ENCODE data around the gene CTIF. TPM values are rescaled to one million over a fixed set of nuclear protein-coding genes. Genes with fewer than 3 reads are reported as not detected.
A peak's percentile ranks its signal among the peaks of the same experiment; 100 is the strongest.

CTIF gene
- total RNA-seq, 1 experiment from 2014 or later, result 5.8 TPM

GRCh38 chr18:48908916-48909315 lies 370.1 kb downstream of the CTIF start:
- H3K27ac ChIP-seq (ENCODE audit: low read length), result no peak overlapping the region
- intact Hi-C loops (cut with micrococcal nuclease), result no loop called here
- H3K4me1 ChIP-seq (ENCODE audit: insufficient read depth, low read length), result peaks cover 6% of the 10 kb centered on the region; the same call in 1 of the 2 replicates
- POLR2A ChIA-PET (ENCODE audit: unreplicated experiment), result no interaction called here
- H3F3A ChIP-seq (ENCODE audit: low read length, unreplicated experiment), result no peaks in the 10 kb centered on the region
- peak; percentile 2 for DNase-seq
- TF ChIP-seq CTCF (conservative IDR thresholded peaks at IDR 0.05; ENCODE audit: low read depth, low read length) (no peak), EZH2phosphoT487 (IDR thresholded peaks at IDR 0.05; ENCODE audit: borderline replicate concordance, low read length) (no peak), EZH2 (IDR thresholded peaks at IDR 0.05; ENCODE audit: low read length, unreplicated experiment) (no peak)
- H3K27me3 ChIP-seq (ENCODE audit: low read length), result no peaks in the 10 kb centered on the region
- H3K79me2 ChIP-seq (ENCODE audit: low read length), result no peaks in the 10 kb centered on the region
- no peak overlapping the region for H3K4me2 ChIP-seq (ENCODE audit: low read length)
- no peaks in the 10 kb centered on the region for H3K9me3 ChIP-seq (ENCODE audit: low read length)
- no peak for ATAC-seq
- no peak overlapping the region for H2AFZ ChIP-seq (ENCODE audit: low read length)
- H3K9ac ChIP-seq (ENCODE audit: low read length), result no peak overlapping the region
- no peak overlapping the region for H3K4me3 ChIP-seq (ENCODE audit: low read length)
- no peaks in the 10 kb centered on the region for H3K36me3 ChIP-seq (ENCODE audit: low read depth, low read length)
- H3K9me2 ChIP-seq (replicated peaks; ENCODE audit: low read length), result no peaks in the 10 kb centered on the region
- CTCF ChIA-PET, result no interaction called here
- BruUV-seq (replicated peaks), result no TSS peak
- no peaks in the 10 kb centered on the region for H4K20me1 ChIP-seq (ENCODE audit: low read length)

- ChIA-PET POLR2A (ENCODE audit: unreplicated experiment) (no interaction called here), CTCF (no interaction called here)
- no peak overlapping the region for H2AFZ ChIP-seq (ENCODE audit: low read length)
- no peaks in the 10 kb centered on the region for H4K20me1 ChIP-seq (ENCODE audit: low read length)
- no peak for TF ChIP-seq EZH2phosphoT487 (IDR thresholded peaks at IDR 0.05; ENCODE audit: borderline replicate concordance, low read length)
- no peak for TF ChIP-seq CTCF (conservative IDR thresholded peaks at IDR 0.05; ENCODE audit: low read depth, low read length)
- no peak for TF ChIP-seq EZH2 (IDR thresholded peaks at IDR 0.05; ENCODE audit: low read length, unreplicated experiment)
- no peak overlapping the region for H3K27ac ChIP-seq (ENCODE audit: low read length)
- no peaks in the 10 kb centered on the region for H3F3A ChIP-seq (ENCODE audit: low read length, unreplicated experiment)
- H3K4me1 ChIP-seq (ENCODE audit: insufficient read depth, low read length), result no peaks in the 10 kb centered on the region
- H3K9me2 ChIP-seq (replicated peaks; ENCODE audit: low read length), result no peaks in the 10 kb centered on the region
- no peaks in the 10 kb centered on the region for H3K9me3 ChIP-seq (ENCODE audit: low read length)
- intact Hi-C loops (cut with micrococcal nuclease), result no loop called here
- no TSS peak for BruUV-seq (replicated peaks)
- H3K4me3 ChIP-seq (ENCODE audit: low read length), result no peak overlapping the region
- no peak overlapping the region for H3K4me2 ChIP-seq (ENCODE audit: low read length)
- DNase-seq (no peak), ATAC-seq (no peak)
- H3K27me3 ChIP-seq (ENCODE audit: low read length), result no peaks in the 10 kb centered on the region
- no peak overlapping the region for H3K9ac ChIP-seq (ENCODE audit: low read length)
- no peaks in the 10 kb centered on the region for H3K36me3 ChIP-seq (ENCODE audit: low read depth, low read length)
- H3K79me2 ChIP-seq (ENCODE audit: low read length), result no peaks in the 10 kb centered on the region
Observed at GRCh38 chr18:48909721-48910120, 370.9 kb downstream of the CTIF start.

- Histone ChIP-seq H3K4me2 (ENCODE audit: low read length) (no peak overlapping the region), H3K4me1 (ENCODE audit: insufficient read depth, low read length) (no peaks in the 10 kb centered on the region), H3K9me3 (ENCODE audit: low read length) (no peaks in the 10 kb centered on the region), H3K36me3 (ENCODE audit: low read depth, low read length) (no peaks in the 10 kb centered on the region), H3K79me2 (ENCODE audit: low read length) (no peaks in the 10 kb centered on the region), H2AFZ (ENCODE audit: low read length) (no peak overlapping the region), H4K20me1 (ENCODE audit: low read length) (no peaks in the 10 kb centered on the region), H3F3A (ENCODE audit: low read length, unreplicated experiment) (no peaks in the 10 kb centered on the region), H3K9ac (ENCODE audit: low read length) (no peak overlapping the region), H3K27me3 (ENCODE audit: low read length) (no peaks in the 10 kb centered on the region), H3K9me2 (replicated peaks; ENCODE audit: low read length) (no peaks in the 10 kb centered on the region), H3K4me3 (ENCODE audit: low read length) (no peak overlapping the region), H3K27ac (ENCODE audit: low read length) (no peak overlapping the region)
- ChIA-PET POLR2A (ENCODE audit: unreplicated experiment) (no interaction called here), CTCF (no interaction called here)
- intact Hi-C loops (cut with micrococcal nuclease), result no loop called here
- no peak for DNase-seq
- TF ChIP-seq CTCF (conservative IDR thresholded peaks at IDR 0.05; ENCODE audit: low read depth, low read length), result no peak
- TF ChIP-seq EZH2phosphoT487 (IDR thresholded peaks at IDR 0.05; ENCODE audit: borderline replicate concordance, low read length), result no peak
- TF ChIP-seq EZH2 (IDR thresholded peaks at IDR 0.05; ENCODE audit: low read length, unreplicated experiment), result no peak
- no peak for ATAC-seq
- no TSS peak for BruUV-seq (replicated peaks)
Observed at GRCh38 chr18:48910972-48911545, 372.2 kb downstream of the CTIF start.
